H9 (cell line): ENCODE results near the gene HYDIN. TPM values are rescaled to one million over a fixed set of nuclear protein-coding genes. Genes with fewer than 3 reads are reported as not detected.
"Not testable (repeated sequence)": the region's sequence is repeated elsewhere in the genome, so short reads cannot be mapped to it uniquely, and the experiment has no call there.

Experiments used
- DNase-seq: peaks from one replicate; pipeline ENCODE4 v3.0.0-alpha.2; 2017
- H2AFZ ChIP-seq: one replicate; pipeline ENCODE4 v1.6.1; 2013; ENCODE audit warnings: mild to moderate bottlenecking, low read length, control low read depth, moderate library complexity
- H2AK5ac ChIP-seq: 2 replicates; pipeline ENCODE4 v1.6.1; 2013; ENCODE audit warnings: low read length, control low read depth, mixed read lengths; ENCODE audit not compliant: insufficient read length
- H2BK120ac ChIP-seq: one replicate; pipeline ENCODE4 v1.6.1; 2013; ENCODE audit warnings: low read depth, mild to moderate bottlenecking, low read length, control low read depth, inconsistent platforms; ENCODE audit not compliant: poor library complexity, severe bottlenecking
- H2BK12ac ChIP-seq: 2 replicates; pipeline ENCODE4 v1.6.1; 2013; ENCODE audit warnings: low read length, control low read depth, mixed read lengths, low read depth; ENCODE audit not compliant: insufficient read length
- H2BK15ac ChIP-seq: 2 replicates; pipeline ENCODE4 v1.6.1; 2013; ENCODE audit warnings: low read depth, low read length, control low read depth
- H2BK20ac ChIP-seq: one replicate; pipeline ENCODE4 v1.6.1; 2013; ENCODE audit warnings: low read depth, mild to moderate bottlenecking, low read length, control low read depth, inconsistent platforms; ENCODE audit not compliant: poor library complexity, severe bottlenecking
- H2BK5ac ChIP-seq: 2 replicates; pipeline ENCODE4 v1.6.1; 2013; ENCODE audit warnings: low read length, control low read depth, mixed read lengths; ENCODE audit not compliant: insufficient read length
- H3K14ac ChIP-seq: 2 replicates; pipeline ENCODE4 v1.6.1; 2013; ENCODE audit warnings: low read length, control low read depth; ENCODE audit not compliant: insufficient read depth
- H3K18ac ChIP-seq: 2 replicates; pipeline ENCODE4 v1.6.1; 2013; ENCODE audit warnings: low read depth, mild to moderate bottlenecking, mixed read lengths, low read length, control low read depth; ENCODE audit not compliant: insufficient read length
- H3K23ac ChIP-seq: 2 replicates; pipeline ENCODE4 v1.6.1; 2013; ENCODE audit warnings: low read length, control low read depth, mixed read lengths, low read depth; ENCODE audit not compliant: insufficient read length
- H3K23me2 ChIP-seq: 2 replicates; pipeline ENCODE4 v1.6.1; 2013; ENCODE audit warnings: low read depth, mild to moderate bottlenecking, mixed read lengths, low read length, control low read depth; ENCODE audit not compliant: insufficient read length, poor library complexity, severe bottlenecking
- H3K27ac ChIP-seq: 2 replicates; pipeline ENCODE4 v1.5.1; 2013; ENCODE audit warnings: low read length, control low read depth, mixed read lengths, low read depth; ENCODE audit not compliant: insufficient read length
- H3K27me3 ChIP-seq: 2 replicates; pipeline ENCODE4 v1.6.1; 2013; ENCODE audit warnings: low read length, control low read depth, inconsistent platforms; ENCODE audit not compliant: insufficient read depth
- H3K4ac ChIP-seq: 2 replicates; pipeline ENCODE4 v1.6.1; 2013; ENCODE audit warnings: low read depth, mild to moderate bottlenecking, control low read depth, inconsistent platforms, low read length, moderate library complexity
- H3K4me1 ChIP-seq: 2 replicates; pipeline ENCODE4 v1.6.1; 2013; ENCODE audit warnings: low read length, control low read depth, inconsistent platforms; ENCODE audit not compliant: insufficient read depth
- H3K4me2 ChIP-seq: 2 replicates; pipeline ENCODE4 v1.6.1; 2013; ENCODE audit warnings: low read length, control low read depth, mixed read lengths; ENCODE audit not compliant: insufficient read length, insufficient read depth
- H3K56ac ChIP-seq: 2 replicates; pipeline ENCODE4 v1.6.1; 2013; ENCODE audit warnings: low read depth, mild to moderate bottlenecking, mixed read lengths, low read length, control low read depth; ENCODE audit not compliant: insufficient read length
- H3K79me1 ChIP-seq: 2 replicates; pipeline ENCODE4 v1.6.1; 2013; ENCODE audit warnings: low read depth, mild to moderate bottlenecking, moderate library complexity, low read length, control low read depth, inconsistent platforms; ENCODE audit not compliant: insufficient read depth, poor library complexity, severe bottlenecking
- H3K79me2 ChIP-seq: 2 replicates; pipeline ENCODE4 v1.6.1; 2013; ENCODE audit warnings: low read length, control low read depth, inconsistent platforms; ENCODE audit not compliant: insufficient read depth
- H3K9ac ChIP-seq: 2 replicates; pipeline ENCODE4 v1.6.1; 2013; ENCODE audit warnings: low read length, control low read depth, mixed read lengths; ENCODE audit not compliant: insufficient read length; ENCODE audit errors: extremely low read depth
- H3K9me3 ChIP-seq: one replicate; pipeline ENCODE4 v1.6.1; 2013; ENCODE audit warnings: low read depth, low read length, inconsistent platforms; ENCODE audit not compliant: control insufficient read depth
- H3T11ph ChIP-seq: one replicate; pipeline ENCODE4 v1.6.1; 2013; ENCODE audit warnings: mild to moderate bottlenecking, low read length, control low read depth, inconsistent platforms
- H4K20me1 ChIP-seq: one replicate; pipeline ENCODE4 v1.6.1; 2013; ENCODE audit not compliant: control insufficient read depth, insufficient read length, insufficient read depth
- H4K5ac ChIP-seq: 2 replicates; pipeline ENCODE4 v1.6.1; 2013; ENCODE audit warnings: low read depth, mild to moderate bottlenecking, mixed read lengths, low read length, control low read depth; ENCODE audit not compliant: insufficient read length
- H4K8ac ChIP-seq: replicated peaks from 2 replicates; pipeline ENCODE4 v1.6.1; 2013; ENCODE audit warnings: low read length, control low read depth, mixed read lengths, low read depth; ENCODE audit not compliant: insufficient read length
- H4K91ac ChIP-seq: 2 replicates; pipeline ENCODE4 v1.6.1; 2013; ENCODE audit warnings: low read depth, mild to moderate bottlenecking, moderate library complexity, mixed read lengths, low read length, control low read depth; ENCODE audit not compliant: insufficient read length
- H3K27ac Mint-ChIP-seq, 3 experiments: 2 replicates in 2 of 3; 3 replicates in 1 of 3; pipeline ENCODE4 v1.8.0; 2020 to 2021; ENCODE audit warnings: mixed read lengths in 3 of 3, mild to moderate bottlenecking in 1 of 3, moderate library complexity in 1 of 3
- H3K27me3 Mint-ChIP-seq: 2 replicates; pipeline ENCODE4 v1.8.0; 2021; ENCODE audit warnings: low read depth, mild to moderate bottlenecking, moderate library complexity, mixed read lengths
- H3K36me3 Mint-ChIP-seq, 3 experiments: 2 replicates in 2 of 3; 3 replicates in 1 of 3; pipeline ENCODE4 v1.8.0; 2020 to 2021; ENCODE audit warnings: low read depth in 3 of 3, mixed read lengths in 3 of 3; ENCODE audit not compliant: insufficient read depth in 1 of 3
- H3K4me1 Mint-ChIP-seq, 2 experiments: 2 replicates each; pipeline ENCODE4 v1.8.0; 2020; ENCODE audit warnings: mixed read lengths in 2 of 2
- H3K4me3 Mint-ChIP-seq, 2 experiments: 2 replicates in 1 of 2; 3 replicates in 1 of 2; pipeline ENCODE4 v1.8.0; 2020 to 2021; ENCODE audit warnings: mild to moderate bottlenecking in 2 of 2, mixed read lengths in 2 of 2, moderate library complexity in 1 of 2
- H3K9me3 Mint-ChIP-seq, 2 experiments: 2 replicates in 1 of 2; 3 replicates in 1 of 2; pipeline ENCODE4 v1.8.0; 2020; ENCODE audit warnings: mild to moderate bottlenecking in 2 of 2, mixed read lengths in 2 of 2, moderate library complexity in 1 of 2
- WGBS: extraction: QIAGEN DNeasy Blood & Tissue Kit; methylation state at CpG from one replicate; pipeline ENCODE4 v1.1.7; 2013; ENCODE audit warnings: missing lambda C conversion rate, low lambda C conversion rate, mixed read lengths; ENCODE audit not compliant: insufficient read length; ENCODE audit errors: extremely low coverage; 5-methylcytosine and 5-hydroxymethylcytosine counted together
- total RNA-seq: library from RNA; stranded (reverse); gene quantifications from 2 replicates; pipeline ENCODE4 v1.2.1, GENCODE V29; 2021

Gene HYDIN
- total RNA-seq, 1 experiment from 2014 or later: 1.7 TPM

DNA sequence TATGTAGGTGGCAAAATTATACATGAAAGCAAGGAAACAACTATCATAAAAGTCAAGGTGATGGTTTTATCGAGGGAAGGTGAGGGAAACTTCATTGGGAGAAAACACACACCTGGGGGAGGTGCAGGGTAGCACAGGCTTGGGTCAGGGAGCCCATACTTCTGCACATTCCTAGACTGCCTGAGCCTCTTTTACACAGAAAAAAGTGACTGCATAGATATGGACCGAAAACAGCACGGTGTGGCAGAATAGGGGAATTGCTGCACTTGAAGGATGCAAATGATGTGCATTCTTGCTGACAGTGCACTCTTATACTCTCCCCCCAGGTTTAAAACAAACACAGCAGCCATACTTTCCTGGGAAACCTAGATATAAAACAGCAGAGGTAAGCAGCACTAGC is 120.0 kb downstream of the HYDIN start:
- H2BK120ac ChIP-seq, H3K56ac ChIP-seq, H3K9me3 ChIP-seq, H4K5ac ChIP-seq, H3K9ac ChIP-seq, H2BK5ac ChIP-seq, H3K27ac ChIP-seq, H3K9me3 Mint-ChIP-seq, H3K23ac ChIP-seq, H2BK15ac ChIP-seq, H3K4me1 ChIP-seq, H3K14ac ChIP-seq, H2AK5ac ChIP-seq, H2BK20ac ChIP-seq, H3K4ac ChIP-seq, H2BK12ac ChIP-seq, H2AFZ ChIP-seq, DNase-seq, H4K20me1 ChIP-seq, H3K23me2 ChIP-seq, H3K4me1 Mint-ChIP-seq, H3K27me3 Mint-ChIP-seq, H3K79me2 ChIP-seq, H3T11ph ChIP-seq, H3K18ac ChIP-seq, H4K8ac ChIP-seq, H3K27me3 ChIP-seq, H4K91ac ChIP-seq, H3K79me1 ChIP-seq, H3K27ac Mint-ChIP-seq, H3K36me3 Mint-ChIP-seq, H3K4me3 Mint-ChIP-seq, H3K4me2 ChIP-seq: not testable (repeated sequence)
- no CpG with 5 or more reads among the region's 3 CpGs for WGBS

- H3K23ac ChIP-seq, H2BK20ac ChIP-seq, H4K91ac ChIP-seq, H2BK15ac ChIP-seq, H3K36me3 Mint-ChIP-seq, H2AK5ac ChIP-seq, H4K5ac ChIP-seq, H3K18ac ChIP-seq, H3K4me1 Mint-ChIP-seq, H3K27me3 ChIP-seq, H3K4me3 Mint-ChIP-seq, H2BK12ac ChIP-seq, H3K4ac ChIP-seq, H3K27ac Mint-ChIP-seq, H4K20me1 ChIP-seq, H3K23me2 ChIP-seq, H3K9me3 Mint-ChIP-seq, H2AFZ ChIP-seq, H3K79me2 ChIP-seq, H2BK5ac ChIP-seq, H3K4me2 ChIP-seq, H2BK120ac ChIP-seq, H3K79me1 ChIP-seq, H3T11ph ChIP-seq, H3K9me3 ChIP-seq, H3K9ac ChIP-seq, H4K8ac ChIP-seq, DNase-seq, H3K27ac ChIP-seq, H3K14ac ChIP-seq, H3K27me3 Mint-ChIP-seq, H3K4me1 ChIP-seq, H3K56ac ChIP-seq: not testable (repeated sequence)
- whole genome bisulfite sequencing: no CpG with 5 or more reads among the region's 3 CpGs
Measured at GRCh38 chr16:71109656-71110208, 120.8 kb downstream of the HYDIN start.
